ENCODE results near the gene PRF1. TPM values are rescaled to one million over a fixed set of nuclear protein-coding genes. Genes with fewer than 3 reads are reported as not detected.

Gene PRF1
- total and polyA plus RNA-seq, 2 of the 13 experiments (the other 11 are each of a cell fraction or from before 2014, with no cell fraction given) = 1.00 to 1.4 TPM

DNA sequence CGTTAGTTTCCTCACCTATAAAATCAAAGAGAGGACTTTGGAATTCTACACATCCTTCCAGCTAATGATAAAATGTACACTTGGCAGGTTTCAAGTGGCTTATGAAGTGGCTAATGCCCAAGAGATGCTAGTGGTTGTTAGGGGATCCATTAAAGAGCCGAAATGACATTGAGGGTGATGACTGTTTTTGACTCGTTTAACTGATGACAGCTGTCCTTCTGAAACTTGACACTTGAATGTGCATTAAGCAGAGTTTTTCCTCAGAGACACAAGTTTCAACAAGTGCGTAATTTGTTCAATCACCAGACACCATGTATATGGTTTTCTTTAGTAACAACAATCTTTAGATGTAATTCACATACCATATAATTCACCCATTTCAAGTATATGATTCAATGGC is 1.6 kb upstream of the PRF1 start (continued):
- TF ChIP-seq PPARG (CRISPR knock-in tag; conservative IDR thresholded peaks at IDR 0.05) (no peak), MXI1 (IDR thresholded peaks at IDR 0.05; ENCODE audit: borderline replicate concordance, low read depth, low read length) (no peak), ZNF546 (CRISPR knock-in tag; conservative IDR thresholded peaks at IDR 0.05) (no peak)
- TF ChIP-seq, protein P1, sequence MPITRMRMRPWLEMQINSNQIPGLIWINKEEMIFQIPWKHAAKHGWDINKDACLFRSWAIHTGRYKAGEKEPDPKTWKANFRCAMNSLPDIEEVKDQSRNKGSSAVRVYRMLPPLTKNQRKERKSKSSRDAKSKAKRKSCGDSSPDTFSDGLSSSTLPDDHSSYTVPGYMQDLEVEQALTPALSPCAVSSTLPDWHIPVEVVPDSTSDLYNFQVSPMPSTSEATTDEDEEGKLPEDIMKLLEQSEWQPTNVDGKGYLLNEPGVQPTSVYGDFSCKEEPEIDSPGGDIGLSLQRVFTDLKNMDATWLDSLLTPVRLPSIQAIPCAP (CRISPR knock-in tag; IDR thresholded peaks at IDR 0.05; ENCODE audit: low read depth) = no peak

DNA sequence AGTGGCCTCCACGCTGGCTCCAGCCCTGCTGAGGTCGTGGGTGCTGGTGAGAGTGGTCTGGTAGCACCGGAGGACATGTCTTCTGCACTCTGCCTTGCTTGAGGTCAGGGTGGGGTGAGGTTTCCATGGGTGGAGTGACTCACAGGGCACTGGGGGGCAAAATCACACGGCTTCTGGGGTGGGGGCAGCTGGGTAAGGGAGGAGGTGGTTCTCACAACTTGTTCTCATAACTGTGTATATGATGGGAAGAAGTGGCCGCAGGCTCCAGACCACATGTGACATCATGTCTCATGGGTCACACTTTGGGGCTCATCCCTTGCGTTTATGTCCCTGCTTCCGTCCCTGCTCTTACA is 884 bp upstream of the PRF1 start:
- ChIA-PET POLR2A (no interaction called here), CTCF (ENCODE audit: low intra/inter-chr PET ratio, low total read pairs) (no interaction called here)
- Histone ChIP-seq H3K9ac (ENCODE audit: insufficient read depth, low read depth, low read length) (no peak overlapping the region), H3K4me2 (ENCODE audit: low read depth, low read length) (no peak overlapping the region), H4K20me1 (ENCODE audit: insufficient read depth, low read length) (no peaks in the 10 kb centered on the region), H3K27ac (ENCODE audit: extremely low read length, insufficient read depth, low read length) (no peak overlapping the region), H3K36me3 (replicated peaks in 1 of 2; ENCODE audit: control insufficient read depth in 1 of 2, insufficient read depth in 2 of 2, low read length in 2 of 2) (no peaks in the 10 kb centered on the region), H3K4me3 (replicated peaks in 1 of 3; ENCODE audit: insufficient read depth in 1 of 3, low read depth in 2 of 3, low read length in 3 of 3) (no peak overlapping the region), H3K79me2 (ENCODE audit: insufficient read depth, low read length) (no peaks in the 10 kb centered on the region), H2AFZ (ENCODE audit: low read length) (no peak overlapping the region), H3K4me1 (ENCODE audit: insufficient read depth, low read length) (peaks cover 8% of the 10 kb centered on the region; the same call in 1 of the 2 replicates), H3K27me3 (ENCODE audit: control insufficient read depth in 1 of 2, insufficient read depth in 2 of 2, low read length in 2 of 2) (no peaks in the 10 kb centered on the region), H3K9me3 (ENCODE audit: low read length) (no peaks in the 10 kb centered on the region)
- FAIRE-seq (no peak), ATAC-seq (no peak), DNase-seq (ENCODE audit: low spot score) (no peak)
- WGBS (ENCODE audit: low lambda C conversion rate) = 30% methylated on average over 6 of the region's 7 CpGs
- BruUV-seq (replicated peaks) = no TSS peak
- intact Hi-C loops (cut with micrococcal nuclease; ENCODE audit: unreplicated experiment) (no loop called here), in situ Hi-C loops (cut with HindIII; ENCODE audit: extremely low pct_ligation_motif_present, low pct_unique_long_range_greater_than_20kb) (no loop called here)
- TF ChIP-seq, protein P2, sequence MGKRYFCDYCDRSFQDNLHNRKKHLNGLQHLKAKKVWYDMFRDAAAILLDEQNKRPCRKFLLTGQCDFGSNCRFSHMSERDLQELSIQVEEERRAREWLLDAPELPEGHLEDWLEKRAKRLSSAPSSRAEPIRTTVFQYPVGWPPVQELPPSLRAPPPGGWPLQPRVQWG (CRISPR knock-in tag; IDR thresholded peaks at IDR 0.05; ENCODE audit: borderline replicate concordance, low read depth) = no peak
- TF ChIP-seq, protein P3, sequence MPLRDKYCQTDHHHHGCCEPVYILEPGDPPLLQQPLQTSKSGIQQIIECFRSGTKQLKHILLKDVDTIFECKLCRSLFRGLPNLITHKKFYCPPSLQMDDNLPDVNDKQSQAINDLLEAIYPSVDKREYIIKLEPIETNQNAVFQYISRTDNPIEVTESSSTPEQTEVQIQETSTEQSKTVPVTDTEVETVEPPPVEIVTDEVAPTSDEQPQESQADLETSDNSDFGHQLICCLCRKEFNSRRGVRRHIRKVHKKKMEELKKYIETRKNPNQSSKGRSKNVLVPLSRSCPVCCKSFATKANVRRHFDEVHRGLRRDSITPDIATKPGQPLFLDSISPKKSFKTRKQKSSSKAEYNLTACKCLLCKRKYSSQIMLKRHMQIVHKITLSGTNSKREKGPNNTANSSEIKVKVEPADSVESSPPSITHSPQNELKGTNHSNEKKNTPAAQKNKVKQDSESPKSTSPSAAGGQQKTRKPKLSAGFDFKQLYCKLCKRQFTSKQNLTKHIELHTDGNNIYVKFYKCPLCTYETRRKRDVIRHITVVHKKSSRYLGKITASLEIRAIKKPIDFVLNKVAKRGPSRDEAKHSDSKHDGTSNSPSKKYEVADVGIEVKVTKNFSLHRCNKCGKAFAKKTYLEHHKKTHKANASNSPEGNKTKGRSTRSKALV (CRISPR knock-in tag; IDR thresholded peaks at IDR 0.05) = no peak
- TF ChIP-seq ATAD3A (CRISPR knock-in tag; IDR thresholded peaks at IDR 0.05) = no peak
- TF ChIP-seq ZNF605 (CRISPR knock-in tag; IDR thresholded peaks at IDR 0.05) = no peak
- TF ChIP-seq NFIB (CRISPR knock-in tag; IDR thresholded peaks at IDR 0.05; ENCODE audit: borderline replicate concordance) = no peak
- no peak for TF ChIP-seq ZNF136 (CRISPR knock-in tag; IDR thresholded peaks at IDR 0.05; ENCODE audit: low read depth)
- TF ChIP-seq, protein P4, sequence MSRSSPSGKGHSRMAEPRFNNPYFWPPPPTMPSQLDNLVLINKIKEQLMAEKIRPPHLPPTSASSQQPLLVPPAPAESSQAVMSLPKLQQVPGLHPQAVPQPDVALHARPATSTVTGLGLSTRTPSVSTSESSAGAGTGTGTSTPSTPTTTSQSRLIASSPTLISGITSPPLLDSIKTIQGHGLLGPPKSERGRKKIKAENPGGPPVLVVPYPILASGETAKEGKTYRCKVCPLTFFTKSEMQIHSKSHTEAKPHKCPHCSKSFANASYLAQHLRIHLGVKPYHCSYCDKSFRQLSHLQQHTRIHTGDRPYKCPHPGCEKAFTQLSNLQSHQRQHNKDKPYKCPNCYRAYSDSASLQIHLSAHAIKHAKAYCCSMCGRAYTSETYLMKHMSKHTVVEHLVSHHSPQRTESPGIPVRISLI (CRISPR knock-in tag; IDR thresholded peaks at IDR 0.05; ENCODE audit: borderline replicate concordance) = no peak
- TF ChIP-seq ZNF530 (CRISPR knock-in tag; IDR thresholded peaks at IDR 0.05; ENCODE audit: low read depth) = no peak
- TF ChIP-seq TSC22D2 (CRISPR knock-in tag; IDR thresholded peaks at IDR 0.05; ENCODE audit: borderline replicate concordance) = no peak
- TF ChIP-seq CBX1 (IDR thresholded peaks at IDR 0.05; ENCODE audit: low read depth) = no peak
- TF ChIP-seq ZNF331 (CRISPR knock-in tag; IDR thresholded peaks at IDR 0.05) = no peak
- TF ChIP-seq TOPORS (CRISPR knock-in tag; IDR thresholded peaks at IDR 0.05) = no peak
- TF ChIP-seq, protein P5, sequence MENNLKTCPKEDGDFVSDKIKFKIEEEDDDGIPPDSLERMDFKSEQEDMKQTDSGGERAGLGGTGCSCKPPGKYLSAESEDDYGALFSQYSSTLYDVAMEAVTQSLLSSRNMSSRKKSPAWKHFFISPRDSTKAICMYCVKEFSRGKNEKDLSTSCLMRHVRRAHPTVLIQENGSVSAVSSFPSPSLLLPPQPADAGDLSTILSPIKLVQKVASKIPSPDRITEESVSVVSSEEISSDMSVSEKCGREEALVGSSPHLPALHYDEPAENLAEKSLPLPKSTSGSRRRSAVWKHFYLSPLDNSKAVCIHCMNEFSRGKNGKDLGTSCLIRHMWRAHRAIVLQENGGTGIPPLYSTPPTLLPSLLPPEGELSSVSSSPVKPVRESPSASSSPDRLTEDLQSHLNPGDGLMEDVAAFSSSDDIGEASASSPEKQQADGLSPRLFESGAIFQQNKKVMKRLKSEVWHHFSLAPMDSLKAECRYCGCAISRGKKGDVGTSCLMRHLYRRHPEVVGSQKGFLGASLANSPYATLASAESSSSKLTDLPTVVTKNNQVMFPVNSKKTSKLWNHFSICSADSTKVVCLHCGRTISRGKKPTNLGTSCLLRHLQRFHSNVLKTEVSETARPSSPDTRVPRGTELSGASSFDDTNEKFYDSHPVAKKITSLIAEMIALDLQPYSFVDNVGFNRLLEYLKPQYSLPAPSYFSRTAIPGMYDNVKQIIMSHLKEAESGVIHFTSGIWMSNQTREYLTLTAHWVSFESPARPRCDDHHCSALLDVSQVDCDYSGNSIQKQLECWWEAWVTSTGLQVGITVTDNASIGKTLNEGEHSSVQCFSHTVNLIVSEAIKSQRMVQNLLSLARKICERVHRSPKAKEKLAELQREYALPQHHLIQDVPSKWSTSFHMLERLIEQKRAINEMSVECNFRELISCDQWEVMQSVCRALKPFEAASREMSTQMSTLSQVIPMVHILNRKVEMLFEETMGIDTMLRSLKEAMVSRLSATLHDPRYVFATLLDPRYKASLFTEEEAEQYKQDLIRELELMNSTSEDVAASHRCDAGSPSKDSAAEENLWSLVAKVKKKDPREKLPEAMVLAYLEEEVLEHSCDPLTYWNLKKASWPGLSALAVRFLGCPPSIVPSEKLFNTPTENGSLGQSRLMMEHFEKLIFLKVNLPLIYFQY (CRISPR knock-in tag; IDR thresholded peaks at IDR 0.05; ENCODE audit: borderline replicate concordance) = no peak
